Naive thymus-derived CD8-positive, alpha-beta T cell (primary cell): ENCODE data around the gene CNST. TPM values are rescaled to one million over a fixed set of nuclear protein-coding genes. Genes with fewer than 3 reads are reported as not detected.

ENCODE experiments used
- ATAC-seq, 2 donors: fragments of 150-1000 bp; cut with Tn5 transposase in 1 of 2; sonication (Bioruptor Pico), chemical (Tn5 transposase) in 1 of 2; 1 replicate in 1 of 2; 2 replicates in 1 of 2; pipeline ENCODE4 v1.10.0; 2021; ENCODE audit warnings: mild to moderate bottlenecking in 2 of 2, moderate library complexity in 2 of 2
- POLR2A ChIA-PET: fragments of 350-600 bp; sonication (Branson Sonifier 250); formaldehyde crosslinking; loops from one replicate; lab custom pipeline; 2021; ENCODE audit warnings: antibody characterized with exemption; lab: Charles Lee
- DNase-seq, 10 donors: peaks; one replicate each; pipeline versions ENCODE4 v3.0.0 to v3.0.0-alpha.2; 2020 to 2022
- H3K27ac Mint-ChIP-seq, 10 donors: one replicate each; pipeline ENCODE4 v1.8.0; 2020 to 2022; ENCODE audit warnings: mild to moderate bottlenecking in 10 of 10, mixed read lengths in 10 of 10, moderate library complexity in 4 of 10, inconsistent platforms in 1 of 10
- H3K27me3 Mint-ChIP-seq, 5 donors: one replicate each; pipeline ENCODE4 v1.8.0; 2021 to 2022; ENCODE audit warnings: mixed read lengths in 5 of 5
- H3K36me3 Mint-ChIP-seq, 3 donors: one replicate each; pipeline ENCODE4 v1.8.0; 2020 to 2022; ENCODE audit warnings: mixed read lengths in 3 of 3, mild to moderate bottlenecking in 2 of 3, inconsistent platforms in 1 of 3
- H3K4me1 Mint-ChIP-seq, 4 donors: one replicate each; pipeline ENCODE4 v1.8.0; 2021 to 2022; ENCODE audit warnings: mixed read lengths in 4 of 4
- H3K4me3 Mint-ChIP-seq, 10 donors: one replicate each; pipeline ENCODE4 v1.8.0; 2020 to 2022; ENCODE audit warnings: mild to moderate bottlenecking in 10 of 10, mixed read lengths in 10 of 10, moderate library complexity in 6 of 10, inconsistent platforms in 1 of 10
- H3K9me3 Mint-ChIP-seq, 9 donors: one replicate each; pipeline ENCODE4 v1.8.0; 2020 to 2022; ENCODE audit warnings: mixed read lengths in 9 of 9, mild to moderate bottlenecking in 3 of 9, inconsistent platforms in 1 of 9, moderate library complexity in 1 of 9
- polyA plus RNA-seq, 3 donors: library from polyadenylated mRNA; unstranded; fragments of 300-500 nt; fragmentation: Illumina TruSeq; gene quantifications; one replicate each; pipeline ENCODE4 v1.2.3, GENCODE V29; 2021
- total RNA-seq, 8 experiments: library from RNA in 2 of 8; stranded (reverse) in 2 of 8; gene quantifications; one replicate each; pipeline ENCODE4 v1.2.3 and lab custom pipeline; 2021 to 2026

Gene CNST
- total and polyA plus RNA-seq, 5 experiments from 2014 or later: 32.0 to 88.6 (median 48.3) TPM

DNA sequence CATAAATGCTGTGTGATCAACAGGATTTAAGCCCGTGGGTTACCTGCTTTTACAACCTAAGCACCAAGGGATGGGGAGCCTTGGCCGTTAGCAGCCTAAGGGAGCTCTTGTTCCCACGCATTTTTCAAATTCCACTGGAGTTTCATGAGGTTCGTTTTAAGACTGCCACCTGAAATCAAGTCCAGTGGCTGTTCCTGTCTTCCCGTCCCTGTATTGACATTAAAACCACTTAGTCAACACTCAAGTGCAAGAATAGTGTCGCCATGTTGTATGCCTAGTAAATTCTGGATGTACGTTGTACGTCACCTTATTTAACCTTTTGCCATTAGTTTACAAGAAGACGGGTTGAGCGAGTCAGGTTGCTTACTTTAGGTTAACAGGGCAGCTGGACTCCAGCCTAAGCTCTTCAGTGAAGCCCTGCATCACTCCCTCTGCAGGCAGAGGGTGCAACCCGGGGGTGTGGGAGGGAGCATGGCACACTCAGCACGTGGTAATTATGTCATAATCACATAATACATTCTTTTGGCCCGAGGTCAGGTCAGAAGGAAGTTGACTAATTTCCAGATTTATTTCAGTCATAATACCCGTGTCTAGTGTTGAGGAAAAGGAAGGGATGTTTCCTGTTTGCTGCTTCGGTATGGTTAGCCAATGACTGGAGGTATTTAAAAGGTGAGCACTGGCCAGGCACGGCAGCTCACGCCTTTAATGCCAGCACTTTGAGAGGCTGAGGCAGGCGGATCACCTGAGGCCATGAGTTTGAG is 42.5 kb downstream of the CNST start:
- Mint-ChIP-seq H3K9me3 (no peaks in the 10 kb centered on the region), H3K36me3 (peaks cover 0 to 18% (median 0%) of the 10 kb centered on the region in 3 donors), H3K27me3 (no peaks in the 10 kb centered on the region), H3K4me3 (peak overlapping the region in 7 of 10 donors; percentile 4 to 26 (median 18)), H3K27ac (peak overlapping the region; percentile 30 to 83 (median 57)), H3K4me1 (peaks cover 26 to 80% (median 63%) of the 10 kb centered on the region in 4 donors)
- POLR2A ChIA-PET: no interaction called here
- ATAC-seq (no peak), DNase-seq (no peak)

- POLR2A ChIA-PET: no interaction called here
- no peak for ATAC-seq
- Mint-ChIP-seq H3K4me1 (peaks cover 27 to 76% (median 62%) of the 10 kb centered on the region in 4 donors), H3K4me3 (peak overlapping the region in 5 of 10 donors; percentile 14 to 41 (median 22)), H3K36me3 (peaks cover 0 to 21% (median 0%) of the 10 kb centered on the region in 3 donors), H3K27ac (peak overlapping the region in 7 of 10 donors; percentile 7 to 83 (median 57)), H3K9me3 (no peaks in the 10 kb centered on the region), H3K27me3 (no peaks in the 10 kb centered on the region)
- DNase-seq: no peak
Observed at GRCh38 chr1:246609632-246610031, 43.4 kb downstream of the CNST start.

- Mint-ChIP-seq H3K36me3 (peaks cover 0 to 34% (median 5%) of the 10 kb centered on the region in 3 donors), H3K27ac (peak overlapping the region; percentile 15 to 95 (median 74)), H3K27me3 (no peaks in the 10 kb centered on the region), H3K9me3 (no peaks in the 10 kb centered on the region), H3K4me1 (peaks cover 24 to 68% (median 61%) of the 10 kb centered on the region in 4 donors), H3K4me3 (peak overlapping the region in 1 of 10 donors; percentile 61)
- POLR2A ChIA-PET: interaction anchor here (0.5 kb wide), 1 partner anchor 50 kb away, joined by 3 read pairs; no protein-coding TSS in a partner anchor
- ATAC-seq (no peak), DNase-seq (no peak)
Observed at GRCh38 chr1:246613096-246613758, 47.0 kb downstream of the CNST start.

- Mint-ChIP-seq H3K36me3 (peaks cover 0 to 54% (median 8%) of the 10 kb centered on the region in 3 donors), H3K27ac (peak overlapping the region in 4 of 10 donors; percentile 27 to 74 (median 40)), H3K4me1 (peaks cover 18 to 39% (median 27%) of the 10 kb centered on the region in 4 donors), H3K9me3 (no peaks in the 10 kb centered on the region), H3K4me3 (no peak overlapping the region), H3K27me3 (no peaks in the 10 kb centered on the region)
- POLR2A ChIA-PET: no interaction called here
- ATAC-seq (no peak), DNase-seq (no peak)
Observed at GRCh38 chr1:246617156-246617555, 50.9 kb downstream of the CNST start.

DNA sequence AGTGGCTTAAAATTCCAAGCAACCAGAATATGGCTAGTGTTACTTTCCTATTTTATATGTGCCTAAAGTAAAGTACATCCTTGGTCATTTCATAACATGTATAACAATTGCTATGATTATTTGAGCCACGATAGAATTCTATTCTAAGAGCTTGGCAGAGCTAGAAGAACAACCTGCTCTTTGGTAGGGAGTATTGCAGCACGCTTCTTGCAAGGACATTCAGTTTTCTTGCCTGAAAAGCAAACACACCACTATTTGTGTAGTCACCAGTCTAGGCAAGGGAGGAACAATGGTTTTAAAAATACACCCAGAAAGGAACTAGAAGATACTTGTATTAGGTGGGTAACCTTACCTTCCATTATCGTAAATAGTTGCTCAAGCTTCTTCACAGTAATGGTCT is 51.5 kb downstream of the CNST start:
- Mint-ChIP-seq H3K4me1 (peaks cover 19 to 39% (median 27%) of the 10 kb centered on the region in 4 donors), H3K27me3 (no peaks in the 10 kb centered on the region), H3K27ac (peak overlapping the region in 5 of 10 donors; percentile 27 to 74 (median 61)), H3K9me3 (no peaks in the 10 kb centered on the region), H3K36me3 (peaks cover 0 to 59% (median 8%) of the 10 kb centered on the region in 3 donors), H3K4me3 (no peak overlapping the region)
- DNase-seq: no peak
- ATAC-seq: no peak
- POLR2A ChIA-PET: no interaction called here

- H3K36me3 Mint-ChIP-seq: peaks cover 0 to 59% (median 8%) of the 10 kb centered on the region in 3 donors
- POLR2A ChIA-PET: no interaction called here
Observed at GRCh38 chr1:246618240-246618808, 52.1 kb downstream of the CNST start.

DNA sequence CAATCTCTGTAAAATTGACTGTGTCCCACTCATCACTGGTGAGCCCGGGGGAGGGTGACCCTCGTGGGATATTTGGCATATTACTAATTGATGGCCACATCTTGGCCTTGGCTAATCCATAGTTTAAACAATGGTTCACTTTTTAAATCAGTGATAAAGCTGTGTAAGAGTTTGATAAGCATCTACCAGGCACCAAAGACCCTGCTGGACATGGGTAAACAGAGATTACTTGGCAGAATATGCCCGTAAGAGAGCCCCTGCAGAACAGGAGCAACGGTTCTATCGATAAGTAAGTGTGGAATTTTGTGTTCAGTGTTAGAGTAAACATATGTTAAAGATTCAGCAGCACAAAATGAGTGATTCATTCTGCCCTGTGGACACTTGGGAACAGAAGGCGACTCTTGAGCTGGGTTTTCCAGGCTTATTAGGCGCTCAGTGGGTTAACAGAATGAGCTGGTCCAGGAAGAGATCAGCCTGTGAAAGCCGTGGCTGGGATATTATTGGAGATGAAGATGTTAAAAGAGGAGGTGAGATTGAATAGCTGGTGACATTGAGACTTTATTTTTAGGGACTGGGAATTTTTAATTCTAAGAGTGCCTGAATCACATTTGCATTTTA is 55.9 kb downstream of the CNST start:
- POLR2A ChIA-PET: interaction anchor here (0.6 to 1.6 kb wide), 2 partner anchors 56 to 1773 kb away, joined by 3 to 4 read pairs; partner anchors contain the start of genes CNST and TFB2M
- Mint-ChIP-seq H3K4me1 (peaks cover 4 to 33% (median 21%) of the 10 kb centered on the region in 4 donors), H3K27me3 (no peaks in the 10 kb centered on the region), H3K9me3 (no peaks in the 10 kb centered on the region), H3K27ac (peak overlapping the region in 7 of 10 donors; percentile 5 to 87 (median 70)), H3K36me3 (peaks cover 4 to 84% (median 5%) of the 10 kb centered on the region in 3 donors), H3K4me3 (no peak overlapping the region)
- ATAC-seq (no peak), DNase-seq (no peak)

More at GRCh38 chr1:246618240-246618808, 52.1 kb downstream of the CNST start:
- Mint-ChIP-seq H3K4me1 (peaks cover 13 to 33% (median 23%) of the 10 kb centered on the region in 4 donors), H3K9me3 (no peaks in the 10 kb centered on the region), H3K27ac (peak overlapping the region in 5 of 10 donors; percentile 12 to 67 (median 51)), H3K27me3 (no peaks in the 10 kb centered on the region), H3K4me3 (no peak overlapping the region)
- ATAC-seq (no peak), DNase-seq (no peak)

DNA sequence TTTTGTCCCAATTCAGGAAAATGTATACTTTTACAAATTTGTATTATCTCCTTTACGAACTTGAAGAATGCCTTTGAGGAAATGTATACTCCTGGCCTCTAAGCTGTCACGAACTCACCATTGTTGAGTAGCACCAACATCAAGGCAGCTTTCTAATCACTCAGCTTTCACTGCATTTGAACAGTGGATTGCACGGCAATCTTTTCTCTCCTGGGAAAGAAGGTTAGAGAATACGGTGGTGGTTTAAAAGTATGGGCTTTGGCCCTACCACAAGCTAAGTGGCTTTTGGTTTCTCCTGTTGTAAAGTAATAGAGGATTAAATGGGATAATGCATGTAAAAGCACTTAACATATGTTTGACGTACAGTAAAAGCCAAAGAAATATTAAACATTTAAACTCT is 57.8 kb downstream of the CNST start:
- peaks cover 6 to 80% (median 12%) of the 10 kb centered on the region in 3 donors for H3K36me3 Mint-ChIP-seq
- H3K9me3 Mint-ChIP-seq: no peaks in the 10 kb centered on the region
- H3K27me3 Mint-ChIP-seq: no peaks in the 10 kb centered on the region
- ATAC-seq: no peak
- H3K4me3 Mint-ChIP-seq: no peak overlapping the region
- peak overlapping the region in 2 of 10 donors; percentile 27 to 71 for H3K27ac Mint-ChIP-seq
- POLR2A ChIA-PET: no interaction called here
- peaks cover 0 to 28% (median 16%) of the 10 kb centered on the region in 4 donors for H3K4me1 Mint-ChIP-seq
- DNase-seq: no peak

- no peaks in the 10 kb centered on the region for H3K27me3 Mint-ChIP-seq
- POLR2A ChIA-PET: no interaction called here
- no peak for DNase-seq
- H3K9me3 Mint-ChIP-seq: no peaks in the 10 kb centered on the region
- H3K4me3 Mint-ChIP-seq: no peak overlapping the region
- ATAC-seq: no peak
- peaks cover 6 to 77% (median 14%) of the 10 kb centered on the region in 3 donors for H3K36me3 Mint-ChIP-seq
- H3K4me1 Mint-ChIP-seq: peaks cover 1 to 27% (median 11%) of the 10 kb centered on the region in 4 donors
- peak overlapping the region in 2 of 10 donors; percentile 56 to 61 for H3K27ac Mint-ChIP-seq
Observed at GRCh38 chr1:246629030-246629429, 62.8 kb downstream of the CNST start.

DNA sequence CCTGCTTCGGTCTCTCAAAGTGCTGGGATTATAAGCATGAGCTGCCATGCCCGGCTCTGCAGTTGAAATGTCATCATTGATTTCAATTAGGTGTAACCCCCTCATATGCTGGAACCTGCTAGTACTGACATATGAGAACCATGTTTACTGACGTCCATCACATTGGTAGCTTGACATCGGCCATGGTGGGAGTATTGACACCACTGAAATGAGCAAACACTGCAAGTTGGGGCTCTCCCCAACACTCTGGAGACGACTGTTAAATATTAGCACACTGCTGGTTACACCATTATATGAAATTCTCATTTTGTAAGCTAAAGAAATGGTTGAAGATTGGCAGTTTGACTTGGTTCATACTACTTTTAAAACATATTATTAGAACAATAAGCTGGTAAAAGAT is 63.7 kb downstream of the CNST start:
- Mint-ChIP-seq H3K9me3 (no peaks in the 10 kb centered on the region), H3K4me1 (peaks cover 1 to 22% (median 11%) of the 10 kb centered on the region in 4 donors), H3K4me3 (no peak overlapping the region), H3K36me3 (peaks cover 6 to 79% (median 21%) of the 10 kb centered on the region in 3 donors), H3K27ac (peak overlapping the region in 2 of 10 donors; percentile 7 to 22), H3K27me3 (no peaks in the 10 kb centered on the region)
- POLR2A ChIA-PET: no interaction called here
- ATAC-seq (no peak), DNase-seq (no peak)

DNA sequence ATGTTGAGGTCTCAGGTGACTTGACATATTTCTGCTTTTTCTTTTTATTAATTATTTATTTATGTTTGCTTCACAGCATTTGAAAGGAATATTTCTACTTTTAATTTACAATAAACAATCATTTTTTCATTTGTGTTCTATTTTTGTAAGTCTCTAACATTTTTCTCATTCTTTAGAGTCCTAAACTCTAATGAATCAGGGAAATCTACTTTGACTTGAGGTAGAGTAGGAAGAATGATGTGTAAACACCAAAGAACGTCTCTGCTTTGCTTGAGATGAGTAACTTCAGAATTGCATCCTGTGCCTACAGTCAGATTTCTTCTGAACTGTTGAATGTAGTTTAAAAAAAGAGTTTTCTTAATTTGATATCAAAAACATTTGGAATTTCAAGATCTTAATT is 65.2 kb downstream of the CNST start:
- Mint-ChIP-seq H3K9me3 (no peaks in the 10 kb centered on the region), H3K4me3 (no peak overlapping the region), H3K36me3 (peaks cover 6 to 75% (median 24%) of the 10 kb centered on the region in 3 donors), H3K4me1 (peaks cover 1 to 18% (median 10%) of the 10 kb centered on the region in 4 donors), H3K27ac (peak overlapping the region in 2 of 10 donors; percentile 37 to 72), H3K27me3 (no peaks in the 10 kb centered on the region)
- DNase-seq (no peak), ATAC-seq (no peak)
- POLR2A ChIA-PET: no interaction called here
